Stimulated activated CD4-positive, alpha-beta T cell treated with anti-CD3 and anti-CD28 coated beads, TNF-alpha, amount 100 ng/mL, for 24 hours (primary cell): Measurements from ENCODE around the gene IGSF6.
"Not testable (repeated sequence)": the region's sequence is repeated elsewhere in the genome, so short reads cannot be mapped to it uniquely, and the experiment has no call there.

Source experiments
- DNase-seq, 3 experiments: peaks; one replicate each; pipeline ENCODE4 v3.0.0-alpha.2; 2020; ENCODE audit warnings: low read depth in 3 of 3

Gene IGSF6

GRCh38 chr16:21653571-21653970 is 1.2 kb upstream of the IGSF6 start:
- no peak for DNase-seq

- no peak for DNase-seq
Measured at GRCh38 chr16:21651515-21651914, 893 bp downstream of the IGSF6 start.

GRCh38 chr16:21650521-21650920 is 1.9 kb downstream of the IGSF6 start:
- no peak for DNase-seq

GRCh38 chr16:21649826-21650406 is 2.5 kb downstream of the IGSF6 start:
- DNase-seq = not testable (repeated sequence)

GRCh38 chr16:21647562-21648164 is 4.7 kb downstream of the IGSF6 start:
- DNase-seq = no peak

- DNase-seq = peak; percentile 48 to 70 (median 57)
Measured at GRCh38 chr16:21646721-21647561, 5.5 kb downstream of the IGSF6 start.

GRCh38 chr16:21646091-21646490 is 6.3 kb downstream of the IGSF6 start:
- no peak for DNase-seq

- peak in 1 of 3 experiments; percentile 38 for DNase-seq
Measured at GRCh38 chr16:21645261-21645721, 7.1 kb downstream of the IGSF6 start.

GRCh38 chr16:21644674-21645073 is 7.7 kb downstream of the IGSF6 start:
- DNase-seq = no peak

- DNase-seq = no peak
Measured at GRCh38 chr16:21643785-21644184, 8.6 kb downstream of the IGSF6 start.

GRCh38 chr16:21642861-21643260 is 9.5 kb downstream of the IGSF6 start:
- no peak for DNase-seq

- no peak for DNase-seq
Measured at GRCh38 chr16:21641916-21642315, 10.5 kb downstream of the IGSF6 start.

GRCh38 chr16:21639493-21639892 is 12.9 kb downstream of the IGSF6 start:
- DNase-seq = no peak

GRCh38 chr16:21638573-21638975 is 13.8 kb downstream of the IGSF6 start:
- DNase-seq = no peak

GRCh38 chr16:21637032-21637968 is 15.1 kb downstream of the IGSF6 start:
- no peak for DNase-seq

GRCh38 chr16:21635694-21636093 is 16.7 kb downstream of the IGSF6 start:
- DNase-seq = not testable (repeated sequence)

- no peak for DNase-seq
Measured at GRCh38 chr16:21634216-21634615, 18.2 kb downstream of the IGSF6 start.

- DNase-seq = not testable (repeated sequence)
Measured at GRCh38 chr16:21631951-21632575, 20.3 kb downstream of the IGSF6 start.

- not testable (repeated sequence) for DNase-seq
Measured at GRCh38 chr16:21631376-21631775, 21.0 kb downstream of the IGSF6 start.

GRCh38 chr16:21630866-21631265 is 21.5 kb downstream of the IGSF6 start:
- not testable (repeated sequence) for DNase-seq
